GM18526 (cell line): ENCODE measurements around the gene ACER3.

Experiments used
- POLR2A ChIP-seq: IDR thresholded peaks from 3 replicates; pipeline ENCODE4 v1.6.1; 2011; ENCODE audit not compliant: insufficient read length; ENCODE audit errors: extremely low read depth

Gene ACER3

GRCh38 chr11:76892306-76892705 is 31.6 kb downstream of the ACER3 start:
- no peak for TF ChIP-seq POLR2A

GRCh38 chr11:76897233-76897632 is 36.5 kb downstream of the ACER3 start:
- TF ChIP-seq POLR2A: no peak

GRCh38 chr11:76901144-76901543 is 40.4 kb downstream of the ACER3 start:
- no peak for TF ChIP-seq POLR2A

GRCh38 chr11:76902121-76903014 is 41.6 kb downstream of the ACER3 start:
- no peak for TF ChIP-seq POLR2A

GRCh38 chr11:76903325-76903724 is 42.6 kb downstream of the ACER3 start:
- TF ChIP-seq POLR2A: no peak

- no peak for TF ChIP-seq POLR2A
Observed at GRCh38 chr11:76910620-76911414, 50.1 kb downstream of the ACER3 start.

GRCh38 chr11:76911415-76911808 is 50.7 kb downstream of the ACER3 start:
- TF ChIP-seq POLR2A: no peak

- TF ChIP-seq POLR2A: no peak
Observed at GRCh38 chr11:76916712-76917111, 56.0 kb downstream of the ACER3 start.

- TF ChIP-seq POLR2A: no peak
Observed at GRCh38 chr11:76918941-76919386, 58.2 kb downstream of the ACER3 start.

- no peak for TF ChIP-seq POLR2A
Observed at GRCh38 chr11:76919467-76919866, 58.7 kb downstream of the ACER3 start.

- no peak for TF ChIP-seq POLR2A
Observed at GRCh38 chr11:76919887-76920746, 59.4 kb downstream of the ACER3 start.

GRCh38 chr11:76927160-76927559 is 66.4 kb downstream of the ACER3 start:
- no peak for TF ChIP-seq POLR2A

GRCh38 chr11:76935042-76935441 is 74.3 kb downstream of the ACER3 start:
- TF ChIP-seq POLR2A: no peak

GRCh38 chr11:76939219-76939631 is 78.5 kb downstream of the ACER3 start:
- no peak for TF ChIP-seq POLR2A

- TF ChIP-seq POLR2A: no peak
Observed at GRCh38 chr11:76944225-76944624, 83.5 kb downstream of the ACER3 start.

- TF ChIP-seq POLR2A: no peak
Observed at GRCh38 chr11:76946223-76946622, 85.5 kb downstream of the ACER3 start.

- TF ChIP-seq POLR2A: no peak
Observed at GRCh38 chr11:76947190-76947589, 86.5 kb downstream of the ACER3 start.
